SK-N-SH (cell line): ENCODE data around the gene MINDY1.

ENCODE experiments used
- CTCF ChIP-seq: fragments of 200-600 bp; sonication (generic); IDR thresholded peaks from 2 replicates; pipeline ENCODE4 v1.6.1; 2017; ENCODE audit warnings: antibody characterized with exemption, mild to moderate bottlenecking, moderate library complexity
- EP300 ChIP-seq, 2 experiments: IDR thresholded peaks; 2 replicates each; pipeline versions ENCODE4 v1.4.0 to v1.6.1; 2012; ENCODE audit warnings: borderline replicate concordance in 1 of 2, low read depth in 1 of 2, low read length in 1 of 2
- JUND ChIP-seq: IDR thresholded peaks from 2 replicates; pipeline ENCODE4 v1.4.0; 2012
- MAX ChIP-seq: IDR thresholded peaks from 2 replicates; pipeline ENCODE4 v1.4.0; 2012; ENCODE audit warnings: low read depth
- TEAD4 ChIP-seq: IDR thresholded peaks from 2 replicates; pipeline ENCODE4 v1.4.0; 2012; ENCODE audit warnings: mild to moderate bottlenecking, borderline replicate concordance; ENCODE audit not compliant: insufficient read depth

- TF ChIP-seq TEAD4 (no peak), EP300 (IDR thresholded peaks at IDR 0.05; ENCODE audit: borderline replicate concordance in 1 of 2, low read depth in 1 of 2, low read length in 1 of 2) (no peak), JUND (no peak), MAX (no peak), CTCF (no peak)
These were observed 38.8 kb downstream of the MINDY1 start for GRCh38 chr1:150967936-150968335.
